GM12878 (cell line): ENCODE results near the gene TSKU. TPM values are rescaled to one million over a fixed set of nuclear protein-coding genes. Genes with fewer than 3 reads are reported as not detected.

ENCODE experiments used
- ATAC-seq: fragments of 200-7000 bp; cut with Tn5 transposase; 3 replicates; pipeline ENCODE4 v1.9.1; 2020; ENCODE audit warnings: mild to moderate bottlenecking, moderate library complexity
- BruUV-seq: library from RNA; stranded (reverse); fragments of 400-500 nt; replicated peaks from 2 replicates; lab custom pipeline; 2021; lab: Mats Ljungman, UMichigan
- CTCF ChIA-PET: fragments of 300-600 bp; sonication (Branson Sonifier 250); formaldehyde crosslinking; extraction: SDS; loops from one replicate; lab custom pipeline; 2021; ENCODE audit warnings: inconsistent platforms; lab: Yijun Ruan, JAX
- POLR2A ChIA-PET: fragments of 350-600 bp; formaldehyde crosslinking; extraction: SDS; loops from one replicate; lab custom pipeline; 2021; ENCODE audit warnings: inconsistent platforms; lab: Charles Lee
- RAD21 ChIA-PET: fragments of 300-600 bp; sonication (Branson Sonifier 250); formaldehyde crosslinking; loops from one replicate; lab custom pipeline; 2023; ENCODE audit warnings: antibody characterized with exemption; ENCODE audit not compliant: unreplicated experiment; lab: Charles Lee
- SMC1A ChIA-PET: fragments of 300-600 bp; sonication (Branson Sonifier 250); formaldehyde crosslinking; loops from one replicate; lab custom pipeline; 2023; ENCODE audit not compliant: unreplicated experiment, uncharacterized antibody; lab: Charles Lee
- DNase-seq: peaks from one replicate; pipeline ENCODE4 v3.0.0-alpha.2; 2011; ENCODE audit warnings: low read depth, low spot score
- FAIRE-seq: peaks from 3 replicates; lab custom pipeline; 2011; peaks lifted over from hg19 to GRCh38; lab: Jason Lieb, UNC
- H2AFZ ChIP-seq: 2 replicates; pipeline ENCODE4 v1.6.0; 2011; ENCODE audit warnings: low read depth, low read length, control low read depth; ENCODE audit not compliant: control insufficient read depth
- H3K27ac ChIP-seq: 2 replicates; pipeline ENCODE4 v1.5.1; 2011; ENCODE audit warnings: control low read depth; ENCODE audit not compliant: control insufficient read depth, insufficient read depth
- H3K27me3 ChIP-seq, 2 experiments: replicated peaks in 1 of 2; 2 replicates each; pipeline versions ENCODE4 v1.6.0 to v1.6.1; 2011; ENCODE audit warnings: low read length in 1 of 2; ENCODE audit not compliant: control insufficient read depth in 2 of 2, insufficient read depth in 2 of 2
- H3K36me3 ChIP-seq, 2 experiments: 2 replicates each; pipeline ENCODE4 v1.5.1; 2011; ENCODE audit warnings: low read length in 1 of 2; ENCODE audit not compliant: control insufficient read depth in 2 of 2, insufficient read depth in 2 of 2
- H3K4me1 ChIP-seq: 2 replicates; pipeline ENCODE4 v1.6.1; 2011; ENCODE audit warnings: mild to moderate bottlenecking, low read length, moderate library complexity, mixed read lengths; ENCODE audit not compliant: control insufficient read depth, insufficient read depth
- H3K4me2 ChIP-seq: 2 replicates; pipeline ENCODE4 v1.6.0; 2011; ENCODE audit warnings: control low read depth; ENCODE audit not compliant: control insufficient read depth, insufficient read depth
- H3K4me3 ChIP-seq: fragments of 200-600 bp; sonication (generic); 2 replicates; pipeline ENCODE4 v1.5.1; 2016
- H3K79me2 ChIP-seq: 2 replicates; pipeline ENCODE4 v1.6.0; 2011; ENCODE audit warnings: low read length; ENCODE audit not compliant: control insufficient read depth, insufficient read depth
- H3K9ac ChIP-seq: 2 replicates; pipeline ENCODE4 v1.8.0; 2011; ENCODE audit warnings: low read length, control low read depth, mixed read lengths; ENCODE audit not compliant: control insufficient read depth, insufficient read depth
- H3K9me3 ChIP-seq: replicated peaks from 3 replicates; pipeline ENCODE4 v1.5.1; 2011; ENCODE audit warnings: mild to moderate bottlenecking, low read length; ENCODE audit not compliant: control insufficient read depth, insufficient read depth
- H4K20me1 ChIP-seq: 2 replicates; pipeline ENCODE4 v1.6.0; 2011; ENCODE audit not compliant: control insufficient read depth, insufficient read depth
- BACH1 ChIP-seq: fragments of 450-650 bp; IDR thresholded peaks from 2 replicates; pipeline ENCODE4 v1.6.1; 2017; ENCODE audit warnings: mild to moderate bottlenecking, borderline replicate concordance
- BCL11A ChIP-seq: IDR thresholded peaks from 2 replicates; pipeline ENCODE4 v1.6.1; 2011; ENCODE audit warnings: low read depth, low read length
- CEBPB ChIP-seq, 2 experiments: fragments of 150-350 bp in 1 of 2; IDR thresholded peaks; 2 replicates each; pipeline ENCODE4 v1.6.1; 2012 to 2014; ENCODE audit warnings: low read depth in 2 of 2, low read length in 2 of 2, borderline replicate concordance in 1 of 2, inconsistent platforms in 1 of 2
- EP300 ChIP-seq, 2 experiments: fragments of 150-350 bp in 1 of 2; IDR thresholded peaks; 2 replicates each; pipeline ENCODE4 v1.6.1; 2011 to 2012; ENCODE audit warnings: low read depth in 2 of 2, low read length in 2 of 2, borderline replicate concordance in 1 of 2, improper control_type of control experiment in 1 of 2, inconsistent platforms in 1 of 2; ENCODE audit not compliant: control insufficient read depth in 1 of 2
- FOXM1 ChIP-seq: IDR thresholded peaks from 2 replicates; pipeline ENCODE4 v1.6.1; 2012; ENCODE audit warnings: low read depth, mild to moderate bottlenecking, inconsistent platforms, low read length, moderate library complexity
- IRF4 ChIP-seq: IDR thresholded peaks from 2 replicates; pipeline ENCODE4 v1.6.1; 2011; ENCODE audit warnings: low read depth, low read length
- RAD21 ChIP-seq: IDR thresholded peaks from 2 replicates; pipeline ENCODE4 v1.6.1; 2011; ENCODE audit warnings: mild to moderate bottlenecking, low read depth, low read length, moderate library complexity; ENCODE audit not compliant: insufficient read depth
- RB1 ChIP-seq: fragments of 450-650 bp; formaldehyde crosslinking; IDR thresholded peaks from 2 replicates; pipeline ENCODE4 v1.6.1; 2017; ENCODE audit warnings: mild to moderate bottlenecking, borderline replicate concordance
- RFX5 ChIP-seq: IDR thresholded peaks from 2 replicates; pipeline ENCODE4 v1.6.1; 2011; ENCODE audit warnings: low read depth, low read length, improper control_type of control experiment
- SIN3A ChIP-seq: IDR thresholded peaks from 2 replicates; pipeline ENCODE4 v1.6.1; 2012; ENCODE audit warnings: low read depth, low read length, improper control_type of control experiment
- SMAD5 ChIP-seq: IDR thresholded peaks from 2 replicates; pipeline ENCODE4 v1.6.1; 2016; ENCODE audit warnings: antibody characterized with exemption, low read depth
- USF2 ChIP-seq: IDR thresholded peaks from 2 replicates; pipeline ENCODE4 v1.6.1; 2011; ENCODE audit warnings: low read depth, low read length, improper control_type of control experiment, borderline replicate concordance
- ZBED1 ChIP-seq: IDR thresholded peaks from 2 replicates; pipeline ENCODE4 v1.6.1; 2016; ENCODE audit warnings: borderline replicate concordance
- WGBS: methylation state at CpG from one replicate; pipeline ENCODE4 v1.1.6; 2016; ENCODE audit warnings: low lambda C conversion rate; ENCODE audit not compliant: insufficient replicate concordance, insufficient coverage; ENCODE audit errors: missing lambda C conversion rate; 5-methylcytosine and 5-hydroxymethylcytosine counted together
- in situ Hi-C: fragments of 300-500 bp; cut with MboI; formaldehyde crosslinking; loops from 9 replicates; pipeline ENCODE4 v1.14.3; 2018; ENCODE audit warnings: mixed read lengths
- intact Hi-C: fragments of 100-400 bp; cut with micrococcal nuclease; formaldehyde crosslinking; loops from one replicate; pipeline ENCODE4 v1.14.2; 2022; ENCODE audit not compliant: unreplicated experiment
- polyA plus RNA-seq, 11 experiments: library from polyadenylated mRNA; depleted of rRNA in 4 of 11; unstranded in 6 of 11; stranded (reverse) in 5 of 11; fragments of >200 nt; fragmentation: Nextera tagmentation in 4 of 11; fragmentation: Illumina TruSeq in 1 of 11; extraction: Ambion mirVana in 4 of 11; extraction: Trizol in 1 of 11; gene quantifications; 1 replicate in 1 of 11; 2 replicates in 10 of 11; pipeline versions ENCODE4 v1.2.1 to v1.2.3, GENCODE V29; 2011 to 2016; ENCODE audit warnings: inconsistent platforms in 2 of 11, missing spikeins in 2 of 11, low read depth in 1 of 11
- total RNA-seq, 4 experiments: library from RNA; depleted of rRNA in 3 of 4; stranded (reverse); fragments of >200 nt in 3 of 4; fragmentation: Illumina TruSeq in 1 of 4; extraction: Trizol in 1 of 4; gene quantifications; 2 replicates each; pipeline versions ENCODE4 v1.2.1 to v1.2.3, GENCODE V29; 2013 to 2021
- TF ChIP-seq, protein P1 (sequence below), 3 experiments: IDR thresholded peaks in 2 of 3; conservative IDR thresholded peaks in 1 of 3; 2 replicates each; pipeline ENCODE4 v1.5.1; 2011; ENCODE audit warnings: low read depth in 3 of 3, low read length in 3 of 3, mild to moderate bottlenecking in 3 of 3, control low read depth in 2 of 3, moderate library complexity in 2 of 3, inconsistent platforms in 1 of 3, mixed read lengths in 1 of 3; ENCODE audit not compliant: control insufficient read depth in 2 of 3, insufficient read depth in 1 of 3; ENCODE audit errors: extremely low read depth in 1 of 3
- TF ChIP-seq, protein P2 (sequence below): IDR thresholded peaks from 2 replicates; pipeline ENCODE4 v1.6.1; 2012; ENCODE audit warnings: low read depth, low read length, improper control_type of control experiment

TSKU gene
- total and polyA plus RNA-seq, 10 of the 15 experiments (the other 5 are each of a cell fraction or from before 2014, with no cell fraction given) = 0.04 to 1.5 (median 0.62) TPM

DNA sequence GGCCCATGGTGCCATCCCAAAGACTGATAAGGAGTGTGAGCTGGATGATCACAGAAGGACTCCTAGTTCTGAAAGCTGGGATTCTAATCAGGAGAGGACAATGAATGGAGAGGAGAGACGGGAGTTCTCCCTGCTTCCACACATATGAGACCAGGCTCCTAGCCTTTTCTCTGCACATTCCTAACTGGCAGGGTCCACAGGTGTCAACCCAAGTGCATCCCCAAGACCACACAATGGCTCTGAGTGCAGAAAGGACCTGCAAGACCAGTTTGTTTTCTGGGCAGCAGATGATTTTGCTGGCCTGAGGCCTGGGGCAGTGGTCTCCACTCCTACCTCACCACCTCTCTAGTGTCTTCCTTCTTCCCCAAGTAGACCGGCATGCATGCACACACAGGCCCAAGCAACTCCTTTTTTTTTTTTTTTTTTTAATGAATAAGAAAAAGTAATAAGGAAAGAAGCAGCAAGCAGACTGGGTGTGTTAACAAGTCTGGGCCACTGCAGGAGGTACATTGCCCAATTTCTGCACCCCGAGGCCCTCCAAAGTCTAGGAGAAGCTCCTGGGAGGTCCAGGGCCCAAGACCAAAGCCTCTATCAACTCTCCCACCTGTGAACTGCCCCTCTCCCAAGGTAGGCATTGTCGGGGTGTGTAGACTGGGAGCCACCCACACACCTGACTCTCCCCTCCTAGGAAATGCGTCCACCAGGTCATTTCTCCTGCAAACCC lies 1.2 kb upstream of the TSKU start:
- peaks cover under 1% of the 10 kb centered on the region; the same call in 2 of the 3 replicates for H3K9me3 ChIP-seq
- no peak overlapping the region for H2AFZ ChIP-seq
- ChIA-PET SMC1A (no interaction called here), POLR2A (no interaction called here)
- peaks cover 6 to 13% of the 10 kb centered on the region in 2 experiments for H3K27me3 ChIP-seq
- H3K79me2 ChIP-seq = no peaks in the 10 kb centered on the region
- peaks cover 3% of the 10 kb centered on the region; the same call in 1 of the 2 replicates for H3K4me1 ChIP-seq
- no peak overlapping the region for H3K4me3 ChIP-seq
- intact Hi-C loops = no loop called here
- FAIRE-seq = no peak
- H3K27ac ChIP-seq = no peak overlapping the region
- no TSS peak for BruUV-seq
- peak overlapping the region; percentile 96; the same call in 1 of the 2 replicates for H3K4me2 ChIP-seq
- no peaks in the 10 kb centered on the region; a peak in 1 of 4 replicates for H3K36me3 ChIP-seq
- TF ChIP-seq, protein P1, sequence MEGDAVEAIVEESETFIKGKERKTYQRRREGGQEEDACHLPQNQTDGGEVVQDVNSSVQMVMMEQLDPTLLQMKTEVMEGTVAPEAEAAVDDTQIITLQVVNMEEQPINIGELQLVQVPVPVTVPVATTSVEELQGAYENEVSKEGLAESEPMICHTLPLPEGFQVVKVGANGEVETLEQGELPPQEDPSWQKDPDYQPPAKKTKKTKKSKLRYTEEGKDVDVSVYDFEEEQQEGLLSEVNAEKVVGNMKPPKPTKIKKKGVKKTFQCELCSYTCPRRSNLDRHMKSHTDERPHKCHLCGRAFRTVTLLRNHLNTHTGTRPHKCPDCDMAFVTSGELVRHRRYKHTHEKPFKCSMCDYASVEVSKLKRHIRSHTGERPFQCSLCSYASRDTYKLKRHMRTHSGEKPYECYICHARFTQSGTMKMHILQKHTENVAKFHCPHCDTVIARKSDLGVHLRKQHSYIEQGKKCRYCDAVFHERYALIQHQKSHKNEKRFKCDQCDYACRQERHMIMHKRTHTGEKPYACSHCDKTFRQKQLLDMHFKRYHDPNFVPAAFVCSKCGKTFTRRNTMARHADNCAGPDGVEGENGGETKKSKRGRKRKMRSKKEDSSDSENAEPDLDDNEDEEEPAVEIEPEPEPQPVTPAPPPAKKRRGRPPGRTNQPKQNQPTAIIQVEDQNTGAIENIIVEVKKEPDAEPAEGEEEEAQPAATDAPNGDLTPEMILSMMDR (IDR thresholded peaks at IDR 0.05 in 2 of 3, conservative IDR thresholded peaks at IDR 0.05 in 1 of 3; ENCODE audit: control insufficient read depth in 2 of 3, extremely low read depth in 1 of 3, insufficient read depth in 1 of 3, low read depth in 3 of 3, low read length in 3 of 3) = no peak
- TF ChIP-seq RAD21 (no peak), USF2 (no peak), SMAD5 (no peak), FOXM1 (no peak), ZBED1 (no peak), RB1 (no peak), CEBPB (IDR thresholded peaks at IDR 0.05; ENCODE audit: borderline replicate concordance in 1 of 2, low read depth in 2 of 2, low read length in 2 of 2) (no peak), EP300 (IDR thresholded peaks at IDR 0.05; ENCODE audit: borderline replicate concordance in 1 of 2, control insufficient read depth in 1 of 2, low read depth in 2 of 2, low read length in 2 of 2) (no peak), IRF4 (no peak), RFX5 (no peak), BCL11A (no peak), BACH1 (no peak), SIN3A (no peak)
- TF ChIP-seq, protein P2, sequence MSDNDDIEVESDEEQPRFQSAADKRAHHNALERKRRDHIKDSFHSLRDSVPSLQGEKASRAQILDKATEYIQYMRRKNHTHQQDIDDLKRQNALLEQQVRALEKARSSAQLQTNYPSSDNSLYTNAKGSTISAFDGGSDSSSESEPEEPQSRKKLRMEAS = no peak
- TF ChIP-seq, all 136 proteins: peak for 0
- Histone ChIP-seq H4K20me1 (no peaks in the 10 kb centered on the region), H3K9ac (no peak overlapping the region)
- ATAC-seq (no peak), DNase-seq (no peak)
- CTCF ChIA-PET = interaction anchor here (0.6 kb wide), 1 partner anchor 96 kb away, joined by 3 read pairs; no protein-coding TSS in a partner anchor
- RAD21 ChIA-PET = no interaction called here
- in situ Hi-C loops = no loop called here
- 58% methylated on average over 5 of the region's 5 CpGs for WGBS
